H7 (cell line): ENCODE results near the gene CALHM1. TPM values are rescaled to one million over a fixed set of nuclear protein-coding genes. Genes with fewer than 3 reads are reported as not detected.
"Not testable (repeated sequence)": the region's sequence is repeated elsewhere in the genome, so short reads cannot be mapped to it uniquely, and the experiment has no call there.

Experiments used
- DNase-seq: peaks from one replicate; pipeline ENCODE4 v3.0.0; 2012
- H3K27me3 ChIP-seq: 2 replicates; pipeline ENCODE4 v1.6.0; 2011; ENCODE audit warnings: mild to moderate bottlenecking, low read length; ENCODE audit not compliant: control insufficient read depth, insufficient read depth
- H3K36me3 ChIP-seq: replicated peaks from 2 replicates; pipeline ENCODE4 v1.5.1; 2011; ENCODE audit warnings: low read length; ENCODE audit not compliant: control insufficient read depth, insufficient read depth
- H3K4me3 ChIP-seq: 2 replicates; pipeline ENCODE4 v1.5.1; 2011; ENCODE audit warnings: low read depth, mild to moderate bottlenecking, control low read depth, low read length, moderate library complexity; ENCODE audit not compliant: insufficient read depth
- total RNA-seq: library from RNA; depleted of rRNA; stranded (reverse); fragments of >200 nt; shearing (Covaris generic); gene quantifications from 2 replicates; pipeline ENCODE4 v1.2.3, GENCODE V29; 2014

CALHM1 gene
- total RNA-seq, 1 experiment from 2014 or later: 0.07 TPM

DNA sequence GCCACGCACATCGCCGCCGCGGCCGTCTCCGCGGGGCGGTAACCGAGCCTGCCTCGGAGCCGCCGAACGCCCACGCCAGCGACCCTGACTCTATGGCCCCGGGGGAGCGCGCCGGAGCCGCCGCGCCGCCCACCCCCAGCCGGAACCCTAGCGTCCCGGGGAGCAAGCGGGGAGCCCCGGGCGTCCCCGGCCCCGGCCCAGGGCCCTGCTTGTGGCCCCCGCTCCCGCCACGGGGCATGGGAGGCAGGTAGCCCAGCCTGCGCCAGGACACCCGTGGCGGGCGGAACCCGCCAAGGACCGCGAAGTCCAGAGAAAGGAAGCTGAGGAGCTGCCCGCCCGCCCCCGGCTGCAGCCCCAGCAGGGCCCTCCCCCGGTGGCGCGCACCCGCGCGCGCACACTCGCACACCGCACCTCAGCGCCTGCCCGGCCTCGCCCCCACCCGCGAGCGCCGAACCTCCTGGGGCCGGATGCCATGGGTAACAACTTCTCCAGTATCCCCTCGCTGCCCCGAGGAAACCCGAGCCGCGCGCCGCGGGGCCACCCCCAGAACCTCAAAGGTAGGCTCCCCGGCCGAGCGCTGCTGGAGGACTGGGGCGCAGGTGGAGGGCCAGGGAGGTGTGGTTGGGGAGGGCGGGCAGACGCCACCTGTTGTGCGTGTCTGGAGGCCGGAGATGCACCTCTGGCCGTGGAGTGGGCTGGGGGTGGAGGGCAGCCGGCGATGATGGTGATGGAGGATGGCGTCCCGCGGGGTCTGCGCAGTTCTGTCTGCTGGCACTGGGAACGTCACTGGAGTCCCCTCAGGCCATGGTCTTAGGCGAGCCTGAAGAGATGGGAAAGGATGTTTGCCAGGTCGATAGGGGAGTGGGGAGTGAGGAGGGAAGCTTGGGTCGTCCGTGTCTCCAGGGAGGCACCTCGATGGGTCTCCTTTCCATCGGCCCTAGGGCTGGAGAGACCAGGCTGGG, 35.5 kb upstream of the CALHM1 start:
- H3K4me3 ChIP-seq: peak overlapping the region; percentile 55
- peak; percentile 82 for DNase-seq
- H3K27me3 ChIP-seq: peaks cover 33% of the 10 kb centered on the region
- H3K36me3 ChIP-seq: no peaks in the 10 kb centered on the region

DNA sequence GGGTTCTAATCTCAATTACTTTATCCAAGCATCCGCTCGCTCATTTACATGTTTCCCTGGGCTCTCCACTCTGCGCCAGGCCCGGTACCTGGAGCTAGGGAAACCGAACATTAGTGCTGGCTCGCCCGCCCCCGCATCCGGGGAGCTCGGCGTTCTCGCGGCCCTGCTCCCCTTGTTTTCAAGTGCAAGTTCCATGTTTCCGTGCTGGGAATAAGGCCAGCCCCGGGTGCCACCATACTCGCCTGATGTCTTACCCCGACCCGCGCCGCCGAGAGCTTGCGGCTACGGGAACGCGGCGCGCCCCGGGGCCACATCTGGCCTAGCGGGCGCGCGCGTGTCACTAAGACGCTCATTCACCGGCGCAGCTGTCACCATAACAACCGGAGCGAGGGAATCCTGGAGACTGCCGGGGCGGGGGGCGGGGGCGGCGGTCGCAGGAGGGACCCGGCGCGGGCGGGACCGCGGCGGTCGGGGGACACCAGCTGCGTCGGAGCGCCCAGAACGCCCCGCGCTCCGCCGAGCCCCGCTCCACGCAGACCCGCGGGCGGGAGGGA, 34.7 kb upstream of the CALHM1 start, which contains the start of gene NEURL1:
NEURL1 (plus strand) TSS at position 344 of the 554 bp plus-strand sequence. CDS start 683 bp downstream, outside the sequence.
- DNase-seq: peak; percentile 91
- no peaks in the 10 kb centered on the region for H3K36me3 ChIP-seq
- H3K4me3 ChIP-seq: peak within 1 kb of the TSS; percentile 55
- peaks cover 33% of the 10 kb centered on the region for H3K27me3 ChIP-seq

GRCh38 chr10:103492655-103493261, 34.1 kb upstream of the CALHM1 start:
- H3K27me3 ChIP-seq: peaks cover 33% of the 10 kb centered on the region

DNA sequence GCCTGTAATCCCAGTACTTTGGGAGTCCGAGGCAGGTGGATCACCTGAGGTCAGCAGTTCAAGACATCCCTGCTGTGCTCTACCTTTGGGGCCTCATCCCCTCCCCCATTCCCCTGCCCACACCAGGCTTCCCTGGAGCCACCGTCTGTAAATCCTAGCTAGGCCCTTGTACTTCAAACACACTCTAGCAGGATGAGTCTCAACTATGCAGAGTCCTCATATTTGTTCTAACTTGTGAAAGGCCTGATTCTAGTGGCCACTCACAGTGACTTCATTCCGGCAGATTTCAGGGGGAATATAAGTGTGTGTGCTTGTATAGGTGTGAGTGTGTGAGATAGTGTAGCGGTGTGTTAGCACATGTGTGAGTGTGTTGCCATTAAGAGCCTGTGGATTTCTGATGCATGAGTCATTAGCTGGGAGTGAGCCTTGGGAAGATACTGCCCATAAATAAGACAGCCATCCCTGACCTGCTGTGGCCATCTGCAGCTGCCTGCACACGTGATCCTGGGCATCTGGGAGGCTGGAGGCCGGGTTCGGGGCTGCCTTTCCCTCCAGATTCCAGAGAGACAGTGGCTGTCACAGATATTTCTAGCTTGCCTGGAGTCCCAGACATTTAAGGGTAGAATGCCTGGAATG, 33.1 kb upstream of the CALHM1 start:
- Histone ChIP-seq H3K36me3 (no peaks in the 10 kb centered on the region), H3K4me3 (no peak overlapping the region), H3K27me3 (peaks cover 31% of the 10 kb centered on the region)
- no peak for DNase-seq

More at GRCh38 chr10:103492655-103493261, 34.1 kb upstream of the CALHM1 start:
- no peak for DNase-seq
- H3K4me3 ChIP-seq: no peak overlapping the region; the same call in 1 of the 2 replicates
- H3K36me3 ChIP-seq: no peaks in the 10 kb centered on the region

- Histone ChIP-seq H3K36me3 (no peaks in the 10 kb centered on the region), H3K27me3 (peaks cover 31% of the 10 kb centered on the region), H3K4me3 (no peak overlapping the region)
- DNase-seq: no peak
These were observed 32.2 kb upstream of the CALHM1 start for GRCh38 chr10:103490986-103491314.

DNA sequence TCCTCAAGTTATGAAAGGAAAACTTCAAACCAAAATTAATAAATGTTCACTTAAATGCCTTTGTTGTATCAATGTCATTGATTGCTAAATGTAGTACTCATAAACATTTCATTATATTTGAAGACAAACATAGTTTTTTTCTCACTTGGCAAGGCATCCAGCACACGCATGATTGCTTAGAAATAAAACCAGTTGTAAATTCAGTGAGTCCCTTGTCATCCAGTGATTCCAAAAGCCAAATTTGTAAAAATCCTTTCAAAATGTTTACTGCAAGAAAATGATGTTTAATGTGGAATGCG, 28.7 kb upstream of the CALHM1 start:
- H3K27me3 ChIP-seq: peaks cover 3% of the 10 kb centered on the region; the same call in 1 of the 2 replicates
- DNase-seq: no peak
- no peaks in the 10 kb centered on the region for H3K36me3 ChIP-seq
- no peak overlapping the region for H3K4me3 ChIP-seq

DNA sequence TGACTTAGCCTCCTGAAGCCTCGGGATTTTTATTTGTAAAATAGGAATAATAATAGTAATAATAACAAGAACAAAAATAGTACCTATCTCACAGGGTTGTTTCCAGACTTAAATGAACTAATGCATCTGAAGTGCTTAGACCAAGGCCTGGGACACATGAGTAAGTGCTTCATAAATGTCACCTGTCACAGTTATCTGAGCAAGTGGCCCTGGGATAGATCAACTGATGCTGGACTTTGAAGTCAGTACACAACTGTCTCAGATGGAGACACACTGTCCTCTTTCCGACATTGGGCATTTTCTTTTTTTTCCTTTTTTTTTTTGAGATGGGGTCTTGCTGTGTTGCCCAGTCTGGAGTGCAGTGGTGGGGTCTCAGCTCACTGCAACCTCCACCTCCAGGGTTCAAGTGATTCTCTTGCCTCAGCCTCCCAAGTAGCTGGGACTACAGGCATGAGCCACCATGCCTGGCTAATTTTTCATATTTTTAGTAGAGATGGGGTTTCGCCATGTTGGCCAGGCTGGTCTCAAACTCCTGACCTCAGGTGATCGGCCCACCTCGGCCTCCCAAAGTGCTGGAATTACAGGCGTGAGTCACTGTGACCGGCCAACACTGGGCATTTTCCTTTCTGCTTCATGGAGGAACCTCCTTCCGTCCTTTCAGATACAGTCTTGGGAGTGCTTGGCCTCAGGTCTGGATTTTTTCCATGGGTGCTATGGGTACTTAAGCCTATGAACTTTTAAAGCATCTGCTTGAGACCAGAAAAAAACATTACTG, 28.1 kb upstream of the CALHM1 start:
- not testable (repeated sequence) for H3K36me3 ChIP-seq, H3K27me3 ChIP-seq, DNase-seq, H3K4me3 ChIP-seq

- H3K27me3 ChIP-seq: no peaks in the 10 kb centered on the region
- no peak overlapping the region for H3K4me3 ChIP-seq
- no peaks in the 10 kb centered on the region for H3K36me3 ChIP-seq
- DNase-seq: peak; percentile 80
These were observed 23.4 kb upstream of the CALHM1 start for GRCh38 chr10:103481974-103482531.

- no peak for DNase-seq
- no peaks in the 10 kb centered on the region for H3K27me3 ChIP-seq
- H3K36me3 ChIP-seq: no peaks in the 10 kb centered on the region
- no peak overlapping the region for H3K4me3 ChIP-seq
These were observed 21.8 kb upstream of the CALHM1 start for GRCh38 chr10:103480521-103480920.

GRCh38 chr10:103479135-103479534, 20.4 kb upstream of the CALHM1 start, which contains the start of gene CALHM3:
CALHM3 (minus strand) TSS chr10:103479240; CDS start chr10:103479032, 208 bp downstream.
- DNase-seq: peak; percentile 47

DNA sequence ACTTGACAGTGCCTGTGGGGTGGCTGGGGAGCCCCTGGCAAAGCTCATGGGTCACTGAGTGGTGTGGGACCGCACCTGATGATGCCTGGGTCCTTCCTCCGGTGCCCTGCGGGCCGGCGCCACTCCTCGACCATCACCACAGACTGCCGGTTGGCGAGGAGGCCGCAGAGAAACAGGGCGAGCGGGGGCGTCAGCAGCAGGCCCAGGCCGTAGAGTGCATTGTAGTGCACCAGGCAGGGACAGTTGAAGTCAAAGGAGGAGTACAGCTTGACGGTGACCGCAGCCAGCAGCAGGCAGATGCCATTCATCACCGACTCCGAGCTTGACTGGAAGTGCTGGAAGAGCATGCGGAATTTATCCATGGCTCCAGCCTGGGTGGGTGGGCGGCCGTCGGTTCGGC, 20.0 kb upstream of the CALHM1 start:
- DNase-seq: no peak
- Histone ChIP-seq H3K4me3 (no peak overlapping the region), H3K27me3 (no peaks in the 10 kb centered on the region), H3K36me3 (no peaks in the 10 kb centered on the region)

More at GRCh38 chr10:103479135-103479534, 20.4 kb upstream of the CALHM1 start, which contains the start of gene CALHM3:
- Histone ChIP-seq H3K4me3 (no peak within 1 kb of the TSS), H3K36me3 (no peaks in the 10 kb centered on the region), H3K27me3 (no peaks in the 10 kb centered on the region)

GRCh38 chr10:103476046-103476768, 17.5 kb upstream of the CALHM1 start:
- H3K36me3 ChIP-seq: no peaks in the 10 kb centered on the region
- peak; percentile 93 for DNase-seq
- no peaks in the 10 kb centered on the region for H3K27me3 ChIP-seq
- H3K4me3 ChIP-seq: no peak overlapping the region

GRCh38 chr10:103475437-103475836, 16.7 kb upstream of the CALHM1 start:
- Histone ChIP-seq H3K27me3 (no peaks in the 10 kb centered on the region), H3K4me3 (no peak overlapping the region), H3K36me3 (no peaks in the 10 kb centered on the region)
- DNase-seq: peak; percentile 60
